ENCODE data around the gene WDPCP. TPM values are rescaled to one million over a fixed set of nuclear protein-coding genes. Genes with fewer than 3 reads are reported as not detected.
A peak's percentile ranks its signal among the peaks of the same experiment; 100 is the strongest.

The WDPCP gene
- total RNA-seq, 1 experiment from 2014 or later, result 15.2 TPM

DNA sequence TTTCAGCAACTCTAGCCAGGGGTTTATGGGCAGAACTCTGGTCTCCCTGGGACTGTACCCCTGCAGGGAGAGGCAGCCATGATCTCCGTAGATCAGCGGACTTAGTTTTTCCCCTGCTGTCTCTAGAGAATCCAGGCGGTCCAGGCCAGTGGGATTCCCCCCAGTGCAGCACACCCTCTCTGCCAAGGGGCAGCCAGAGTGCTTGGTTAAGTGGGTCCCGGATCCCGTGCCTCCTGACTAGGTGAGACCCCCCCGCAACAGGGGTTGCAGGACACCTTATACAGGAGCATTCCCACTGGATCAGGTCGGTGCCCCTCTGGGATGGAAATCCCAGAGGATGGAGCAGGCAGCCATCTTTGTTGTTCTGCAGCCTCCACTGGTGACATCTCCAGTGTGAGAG is 33.0 kb downstream of the WDPCP start:
- CTCF ChIA-PET, result no interaction called here
- no TSS peak for BruUV-seq (replicated peaks)
- Histone ChIP-seq H3K4me3 (no peak overlapping the region), H3K27me3 (ENCODE audit: insufficient read depth, low read depth) (no peaks in the 10 kb centered on the region), H3K9me2 (ENCODE audit: insufficient read depth) (no peaks in the 10 kb centered on the region), H3K27ac (no peak overlapping the region), H3K36me3 (ENCODE audit: low read depth) (no peaks in the 10 kb centered on the region; the same call in 1 of the 2 replicates), H3K79me2 (ENCODE audit: low read depth) (no peaks in the 10 kb centered on the region), H3K4me2 (peak overlapping the region; percentile 12), H4K20me1 (ENCODE audit: insufficient read depth) (no peaks in the 10 kb centered on the region), H2AFZ (no peak overlapping the region), H3F3A (ENCODE audit: insufficient read depth, low read depth) (no peaks in the 10 kb centered on the region), H3K4me1 (replicated peaks; ENCODE audit: insufficient read depth) (peaks cover 13% of the 10 kb centered on the region), H3K9me3 (ENCODE audit: insufficient read depth, low read depth) (peaks cover 5% of the 10 kb centered on the region; the same call in 1 of the 2 replicates)
- no peak for TF ChIP-seq EZH2 (IDR thresholded peaks at IDR 0.05; ENCODE audit: low read depth)
- TF ChIP-seq, protein P1, sequence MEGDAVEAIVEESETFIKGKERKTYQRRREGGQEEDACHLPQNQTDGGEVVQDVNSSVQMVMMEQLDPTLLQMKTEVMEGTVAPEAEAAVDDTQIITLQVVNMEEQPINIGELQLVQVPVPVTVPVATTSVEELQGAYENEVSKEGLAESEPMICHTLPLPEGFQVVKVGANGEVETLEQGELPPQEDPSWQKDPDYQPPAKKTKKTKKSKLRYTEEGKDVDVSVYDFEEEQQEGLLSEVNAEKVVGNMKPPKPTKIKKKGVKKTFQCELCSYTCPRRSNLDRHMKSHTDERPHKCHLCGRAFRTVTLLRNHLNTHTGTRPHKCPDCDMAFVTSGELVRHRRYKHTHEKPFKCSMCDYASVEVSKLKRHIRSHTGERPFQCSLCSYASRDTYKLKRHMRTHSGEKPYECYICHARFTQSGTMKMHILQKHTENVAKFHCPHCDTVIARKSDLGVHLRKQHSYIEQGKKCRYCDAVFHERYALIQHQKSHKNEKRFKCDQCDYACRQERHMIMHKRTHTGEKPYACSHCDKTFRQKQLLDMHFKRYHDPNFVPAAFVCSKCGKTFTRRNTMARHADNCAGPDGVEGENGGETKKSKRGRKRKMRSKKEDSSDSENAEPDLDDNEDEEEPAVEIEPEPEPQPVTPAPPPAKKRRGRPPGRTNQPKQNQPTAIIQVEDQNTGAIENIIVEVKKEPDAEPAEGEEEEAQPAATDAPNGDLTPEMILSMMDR (conservative IDR thresholded peaks at IDR 0.05), result no peak
- intact Hi-C loops (cut with micrococcal nuclease; ENCODE audit: unreplicated experiment), result no loop called here
- POLR2A ChIA-PET (ENCODE audit: unreplicated experiment), result no interaction called here
- DNase-seq, result no peak

DNA sequence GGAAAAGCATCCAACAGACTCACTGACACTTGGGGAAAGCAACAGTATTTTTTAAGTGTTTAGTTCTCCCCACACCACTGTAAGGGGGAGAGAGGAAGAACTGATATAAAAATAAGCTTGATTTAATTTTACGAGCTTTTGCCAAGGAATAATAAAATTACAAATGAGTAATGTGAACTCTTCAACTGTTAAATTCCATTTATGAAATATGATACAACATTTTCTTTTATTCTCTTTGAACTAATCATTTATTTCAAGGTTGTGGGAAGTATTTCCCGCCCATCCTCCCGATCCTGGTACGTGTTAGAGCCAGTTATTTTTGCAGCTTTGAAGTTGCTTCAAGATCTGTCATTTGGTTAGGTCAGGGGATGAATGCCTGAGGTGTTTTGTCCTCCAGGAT is 35.2 kb downstream of the WDPCP start:
- peaks cover 13% of the 10 kb centered on the region for H3K4me1 ChIP-seq (replicated peaks; ENCODE audit: insufficient read depth)
- no peaks in the 10 kb centered on the region for H3F3A ChIP-seq (ENCODE audit: insufficient read depth, low read depth)
- intact Hi-C loops (cut with micrococcal nuclease; ENCODE audit: unreplicated experiment), result no loop called here
- BruUV-seq (replicated peaks), result no TSS peak
- ChIA-PET CTCF (no interaction called here), POLR2A (ENCODE audit: unreplicated experiment) (no interaction called here)
- peaks cover 5% of the 10 kb centered on the region; the same call in 1 of the 2 replicates for H3K9me3 ChIP-seq (ENCODE audit: insufficient read depth, low read depth)
- no peak for TF ChIP-seq EZH2 (IDR thresholded peaks at IDR 0.05; ENCODE audit: low read depth)
- TF ChIP-seq, protein P1 (conservative IDR thresholded peaks at IDR 0.05), result no peak
- H4K20me1 ChIP-seq (ENCODE audit: insufficient read depth), result no peaks in the 10 kb centered on the region
- no peaks in the 10 kb centered on the region; the same call in 1 of the 2 replicates for H3K36me3 ChIP-seq (ENCODE audit: low read depth)
- no peak overlapping the region for H2AFZ ChIP-seq
- no peaks in the 10 kb centered on the region for H3K79me2 ChIP-seq (ENCODE audit: low read depth)
- H3K4me2 ChIP-seq, result no peak overlapping the region
- H3K27ac ChIP-seq, result no peak overlapping the region
- peak in 1 of 2 experiments; percentile 61 for DNase-seq
- H3K9me2 ChIP-seq (ENCODE audit: insufficient read depth), result no peaks in the 10 kb centered on the region
- no peak overlapping the region for H3K4me3 ChIP-seq
- no peaks in the 10 kb centered on the region for H3K27me3 ChIP-seq (ENCODE audit: insufficient read depth, low read depth)

- Histone ChIP-seq H3K79me2 (ENCODE audit: low read depth) (no peaks in the 10 kb centered on the region), H3K9me2 (ENCODE audit: insufficient read depth) (no peaks in the 10 kb centered on the region), H2AFZ (no peak overlapping the region), H3K4me1 (replicated peaks; ENCODE audit: insufficient read depth) (no peaks in the 10 kb centered on the region), H3K27ac (no peak overlapping the region), H4K20me1 (ENCODE audit: insufficient read depth) (no peaks in the 10 kb centered on the region), H3K4me3 (no peak overlapping the region), H3F3A (ENCODE audit: insufficient read depth, low read depth) (no peaks in the 10 kb centered on the region), H3K36me3 (ENCODE audit: low read depth) (no peaks in the 10 kb centered on the region), H3K9me3 (ENCODE audit: insufficient read depth, low read depth) (no peaks in the 10 kb centered on the region), H3K27me3 (ENCODE audit: insufficient read depth, low read depth) (no peaks in the 10 kb centered on the region), H3K4me2 (no peak overlapping the region)
- no TSS peak for BruUV-seq (replicated peaks)
- POLR2A ChIA-PET (ENCODE audit: unreplicated experiment), result no interaction called here
- CTCF ChIA-PET, result interaction anchor here (0.6 kb wide), 1 partner anchor 355 kb away, joined by 3 read pairs; no protein-coding TSS in a partner anchor
- TF ChIP-seq, protein P1 (conservative IDR thresholded peaks at IDR 0.05), result no peak
- TF ChIP-seq EZH2 (IDR thresholded peaks at IDR 0.05; ENCODE audit: low read depth), result no peak
- intact Hi-C loops (cut with micrococcal nuclease; ENCODE audit: unreplicated experiment), result loop anchor here (2.0 kb wide), 1 partner anchor 758 kb away; no protein-coding TSS in a partner anchor
- DNase-seq, result no peak
Observed at GRCh38 chr2:63545023-63545422, 43.3 kb downstream of the WDPCP start.
